SW 1271 (cell line): ENCODE data around the gene ZNF613.
"Not testable (repeated sequence)": the region's sequence is repeated elsewhere in the genome, so short reads cannot be mapped to it uniquely, and the experiment has no call there.

Experiments used
- DNase-seq, 2 experiments: peaks; one replicate each; lab custom pipeline; 2025; lab: John Stamatoyannopoulos, UW

ZNF613 gene

DNA sequence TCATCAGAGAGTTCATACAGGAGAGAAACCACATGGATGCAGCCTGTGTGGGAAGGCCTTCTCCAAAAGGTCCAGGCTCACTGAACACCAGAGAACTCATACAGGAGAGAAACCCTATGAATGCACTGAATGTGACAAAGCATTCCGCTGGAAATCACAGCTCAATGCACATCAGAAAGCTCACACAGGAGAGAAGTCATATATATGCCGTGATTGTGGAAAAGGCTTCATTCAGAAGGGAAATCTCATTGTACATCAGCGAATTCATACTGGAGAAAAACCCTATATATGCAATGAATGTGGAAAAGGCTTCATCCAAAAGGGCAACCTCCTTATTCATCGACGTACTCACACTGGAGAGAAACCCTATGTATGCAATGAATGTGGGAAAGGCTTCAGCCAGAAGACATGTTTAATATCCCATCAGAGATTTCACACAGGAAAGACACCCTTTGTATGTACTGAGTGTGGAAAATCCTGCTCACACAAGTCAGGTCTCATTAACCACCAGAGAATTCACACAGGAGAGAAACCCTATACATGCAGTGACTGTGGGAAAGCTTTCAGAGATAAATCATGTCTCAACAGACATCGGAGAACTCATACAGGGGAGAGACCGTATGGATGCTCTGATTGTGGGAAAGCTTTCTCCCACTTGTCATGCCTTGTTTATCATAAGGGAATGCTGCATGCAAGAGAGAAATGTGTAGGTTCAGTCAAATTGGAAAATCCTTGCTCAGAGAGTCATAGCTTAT, 17.7 kb downstream of the ZNF613 start:
- DNase-seq = no peak

- no peak for DNase-seq
Observed at GRCh38 chr19:51946602-51947001, 19.3 kb downstream of the ZNF613 start.

GRCh38 chr19:51948975-51949374, 21.7 kb downstream of the ZNF613 start:
- DNase-seq = no peak

- DNase-seq = not testable (repeated sequence)
Observed at GRCh38 chr19:51957846-51958245, 30.6 kb downstream of the ZNF613 start.

DNA sequence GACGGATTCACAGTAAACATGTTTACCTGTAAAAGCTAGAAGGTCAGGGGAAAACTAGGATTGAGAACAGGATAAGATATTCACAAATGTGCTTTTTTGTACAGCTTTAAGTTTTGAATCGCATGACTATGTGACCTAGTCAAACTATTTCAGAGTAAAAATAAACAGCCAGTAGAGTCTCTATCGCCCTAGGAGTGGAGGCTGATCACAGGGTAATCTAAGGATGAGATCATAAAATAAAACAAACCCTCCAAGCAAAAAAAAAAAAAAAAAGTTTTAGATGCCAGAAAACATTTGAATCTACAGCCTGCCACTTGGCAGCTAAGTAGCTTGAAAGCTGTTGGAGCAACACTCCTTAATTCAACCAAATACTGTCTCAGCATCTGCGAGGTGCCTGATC, 32.5 kb downstream of the ZNF613 start:
- no peak for DNase-seq

DNA sequence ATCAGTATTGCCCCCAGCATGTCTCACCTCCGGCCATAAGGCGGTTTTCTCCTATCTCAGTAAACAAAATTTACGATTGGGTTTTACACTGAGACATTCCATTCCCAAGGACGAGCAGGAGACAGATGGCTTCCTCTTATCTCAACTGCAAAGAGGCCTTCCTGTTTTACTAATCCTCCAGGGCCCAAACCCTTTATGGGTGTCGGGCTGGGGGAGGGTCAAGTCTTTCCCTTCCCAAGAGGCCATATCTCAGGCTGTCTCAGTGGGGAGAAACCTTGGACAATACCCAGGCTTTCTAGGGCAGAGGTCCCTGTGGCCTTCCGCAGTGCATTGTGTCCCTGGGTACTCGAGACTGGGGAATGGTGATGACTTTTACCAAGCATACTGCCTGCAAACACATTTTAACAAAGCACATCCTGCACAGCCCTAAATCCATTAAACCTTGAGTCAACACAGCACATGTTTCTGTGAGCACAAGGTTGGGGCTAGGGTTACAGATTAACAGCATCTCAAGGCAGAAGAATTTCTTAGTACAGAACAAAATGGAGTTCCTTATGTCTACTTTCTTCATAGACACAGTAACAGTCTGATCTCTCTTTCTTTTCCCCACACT, 33.5 kb downstream of the ZNF613 start:
- not testable (repeated sequence) for DNase-seq

GRCh38 chr19:51965583-51965982, 38.3 kb downstream of the ZNF613 start:
- no peak for DNase-seq

DNA sequence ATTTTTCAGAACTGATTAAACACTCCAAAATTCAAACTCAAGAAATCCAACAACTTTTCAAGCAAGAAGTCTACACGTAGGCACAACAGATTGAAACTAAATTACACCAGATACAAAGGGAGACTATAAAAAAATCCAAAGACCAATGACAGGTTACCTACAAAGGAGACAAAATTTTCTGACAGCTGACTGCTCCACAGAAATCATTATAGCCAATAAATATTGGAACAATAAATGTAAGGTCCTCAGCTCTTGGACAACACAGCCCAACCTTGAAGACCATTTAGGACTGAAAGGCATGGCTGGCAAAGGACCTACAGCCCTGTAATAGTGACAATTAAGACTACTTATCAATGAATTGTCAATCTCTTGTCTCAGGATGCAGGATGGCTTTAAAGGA, 43.4 kb downstream of the ZNF613 start:
- no peak for DNase-seq

DNA sequence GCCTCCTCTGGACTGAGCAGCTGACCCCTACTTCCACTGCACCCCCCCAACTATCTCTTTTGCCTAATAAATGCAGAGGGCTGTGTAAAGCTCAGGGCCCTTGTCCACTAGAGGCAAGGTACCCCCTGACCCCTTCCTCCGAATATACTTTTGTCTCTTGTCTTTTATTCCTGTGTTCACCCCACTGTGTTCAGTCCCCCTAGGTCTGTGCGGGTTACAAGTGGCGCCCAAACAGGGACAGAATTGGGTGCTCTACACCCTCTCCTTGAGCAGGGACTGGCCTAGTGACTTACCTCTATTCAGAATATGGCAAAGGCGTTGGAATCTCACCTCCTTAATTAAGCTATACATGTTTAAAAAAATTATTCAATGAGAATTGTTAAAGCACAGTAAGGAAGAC, 44.4 kb downstream of the ZNF613 start:
- DNase-seq = no peak

DNA sequence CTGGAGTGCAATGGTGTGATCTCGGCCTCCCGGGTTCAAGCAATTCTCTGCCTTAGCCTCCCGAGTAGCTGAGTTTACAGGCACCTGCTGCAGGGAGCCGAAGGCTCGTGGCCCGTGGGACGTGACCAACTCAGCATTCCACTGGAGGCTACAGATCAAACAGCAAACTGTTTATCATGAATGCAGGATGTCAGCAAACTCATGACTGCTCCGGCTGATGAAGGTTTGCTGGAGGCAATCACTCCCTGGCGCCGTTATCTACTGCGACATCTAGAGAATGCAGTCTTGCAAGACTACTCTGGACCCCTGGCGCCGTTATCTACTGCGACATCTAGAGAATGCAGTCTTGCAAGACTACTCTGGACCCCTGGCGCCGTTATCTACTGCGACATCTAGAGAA, 48.5 kb downstream of the ZNF613 start:
- DNase-seq = not testable (repeated sequence)

GRCh38 chr19:51976852-51977251, 49.6 kb downstream of the ZNF613 start:
- DNase-seq = no peak

- no peak for DNase-seq
Observed at GRCh38 chr19:51977346-51977745, 50.1 kb downstream of the ZNF613 start.

DNA sequence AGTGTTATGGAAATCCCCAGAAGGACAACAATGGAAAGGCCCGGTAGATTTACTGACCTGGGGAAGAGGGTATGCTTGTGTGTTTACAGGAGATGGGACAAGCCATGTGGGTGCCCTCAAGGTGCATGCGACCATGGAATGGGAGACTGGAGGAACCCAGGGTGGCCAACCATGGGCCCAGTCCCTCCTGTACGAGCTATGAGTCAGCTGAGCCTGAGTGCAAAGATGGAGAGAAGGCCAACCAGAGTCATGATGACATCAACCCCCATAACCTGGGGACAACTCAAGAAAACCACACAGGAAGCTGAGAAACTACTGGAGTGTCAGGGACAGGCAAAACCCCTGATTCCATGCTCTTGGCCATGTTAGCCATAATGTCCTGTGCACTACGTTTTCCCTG, 51.6 kb downstream of the ZNF613 start:
- no peak for DNase-seq

DNA sequence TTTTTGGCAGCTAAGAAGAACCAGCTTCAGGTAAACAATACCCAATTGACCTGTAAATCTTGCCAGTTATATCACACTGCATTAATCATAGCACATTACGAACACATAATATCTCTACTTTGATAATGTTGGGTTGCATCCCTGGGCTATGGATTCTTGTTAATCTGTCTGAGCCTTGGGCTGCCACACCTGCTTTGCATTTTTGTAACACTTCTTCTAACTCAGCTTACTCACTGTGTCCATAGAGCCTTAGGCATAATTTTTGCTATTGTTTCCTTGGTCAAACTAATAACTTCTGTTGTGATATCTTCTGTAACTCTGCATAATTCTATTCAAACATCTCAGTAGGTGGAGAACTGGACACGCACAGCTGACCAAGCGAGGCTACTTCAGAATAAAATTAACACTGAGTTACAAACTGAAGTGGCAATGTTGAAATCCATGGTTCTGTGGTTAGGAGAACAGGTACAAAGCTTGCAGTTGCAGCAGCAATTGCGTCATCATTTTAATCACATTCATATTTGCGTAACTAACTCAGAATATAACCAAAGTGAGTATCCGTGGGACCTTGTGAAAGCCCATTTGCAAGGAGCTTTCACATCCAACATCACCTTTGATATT, 53.0 kb downstream of the ZNF613 start:
- DNase-seq = no peak

DNA sequence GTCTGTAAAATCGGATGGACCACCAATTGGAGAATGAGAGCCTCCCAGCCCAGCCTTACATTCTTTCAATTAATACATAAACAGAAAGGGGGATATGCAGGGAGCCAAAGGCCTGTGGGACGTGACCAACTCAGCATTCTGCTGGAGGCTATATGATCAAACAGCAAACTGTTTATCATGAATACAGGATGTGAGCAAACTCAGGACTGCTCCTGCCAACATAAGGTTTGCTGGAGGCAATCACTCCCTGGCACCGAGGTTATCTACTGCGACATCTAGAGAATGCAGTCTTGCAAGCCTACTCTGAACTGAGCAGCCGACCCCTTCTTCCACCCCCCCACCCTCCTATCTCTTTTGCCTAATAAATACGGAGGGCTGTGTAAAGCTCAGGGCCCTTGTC, 53.7 kb downstream of the ZNF613 start:
- not testable (repeated sequence) for DNase-seq

DNA sequence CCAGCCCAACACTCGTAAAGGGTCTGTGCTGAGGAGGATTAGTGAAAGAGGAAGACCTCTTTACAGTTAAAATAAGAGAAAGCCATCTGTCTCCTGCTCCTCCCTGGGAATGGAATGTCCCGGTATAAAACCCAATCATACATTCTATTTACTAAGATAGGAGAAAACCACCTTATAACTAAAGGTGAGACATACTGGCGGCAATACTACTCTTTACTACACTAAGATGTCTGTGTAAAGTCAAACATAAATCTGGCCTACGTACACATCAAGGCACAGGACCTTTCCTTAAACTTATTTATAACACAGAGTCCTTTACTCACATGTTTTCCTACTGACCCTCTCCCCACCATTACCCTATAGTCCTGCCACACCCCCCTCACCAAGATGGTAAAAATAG, 56.1 kb downstream of the ZNF613 start:
- DNase-seq = no peak

DNA sequence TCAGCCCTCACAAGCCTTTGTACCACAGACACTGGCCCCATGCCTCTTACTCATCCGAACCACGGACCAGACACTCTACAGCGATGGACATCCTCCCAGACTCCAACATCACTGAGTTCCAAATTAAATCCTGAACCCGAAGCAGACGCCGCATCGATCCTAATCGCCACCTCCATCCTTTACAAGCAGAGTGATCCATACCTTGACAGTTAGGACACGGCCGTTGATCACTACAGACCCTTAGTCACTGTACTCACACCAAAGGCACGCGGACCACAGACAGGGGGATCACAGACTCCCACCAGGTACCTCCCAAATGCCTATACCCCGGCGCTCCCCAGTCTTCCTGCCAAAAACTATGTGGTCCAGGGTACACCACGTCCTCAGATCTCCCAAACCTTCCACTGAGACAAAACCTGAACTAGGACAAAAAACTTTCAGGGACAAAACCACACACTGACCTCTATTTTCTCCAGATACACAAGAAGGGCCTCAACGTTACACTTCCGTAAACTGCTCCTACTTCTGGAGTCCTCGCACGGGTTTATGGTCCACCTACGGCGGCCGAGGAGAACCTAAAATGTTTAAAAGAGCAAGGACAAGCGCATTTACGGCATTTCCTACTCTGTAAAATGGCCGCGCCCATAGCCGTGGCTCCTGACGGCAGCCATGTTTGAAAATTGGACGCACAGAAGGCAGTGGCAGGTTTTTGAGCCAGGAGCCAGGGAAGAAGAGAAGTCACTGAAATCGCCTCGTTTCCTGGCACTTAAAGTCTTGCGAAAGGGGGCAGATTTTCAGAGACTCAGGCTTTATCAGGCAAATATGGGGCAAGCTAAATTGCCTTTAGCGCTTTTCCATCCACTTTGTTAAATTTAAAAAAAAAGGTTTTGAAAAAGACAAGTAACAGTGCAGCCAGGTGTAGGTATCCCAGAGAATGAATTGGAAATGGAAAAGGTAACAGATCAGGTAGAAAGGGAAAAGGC, 59.3 kb downstream of the ZNF613 start, which contains the start of gene ZNF350:
Gene ZNF350 (minus strand): TSS at position 532 of the 983 bp plus-strand sequence. CDS start 12,480 bp downstream, outside the sequence.
- DNase-seq = no peak

DNA sequence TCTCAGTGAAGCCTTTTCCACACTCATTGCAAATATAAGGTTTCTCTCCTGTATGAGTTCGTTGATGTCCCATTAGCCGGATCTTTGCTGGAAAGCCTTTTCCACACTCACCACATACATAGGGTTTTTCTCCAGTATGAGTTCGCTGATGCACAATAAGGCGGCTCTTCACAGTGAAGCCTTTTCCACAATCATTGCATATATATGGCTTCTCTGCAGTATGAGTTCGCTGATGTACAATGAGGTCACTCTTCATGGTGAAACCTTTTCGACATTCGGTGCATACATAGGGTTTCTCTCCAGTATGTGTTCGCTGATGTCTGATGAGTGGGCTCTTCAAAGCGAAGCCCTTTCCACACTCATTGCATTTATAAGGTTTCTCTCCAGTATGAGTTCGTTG, 66.2 kb downstream of the ZNF613 start:
- DNase-seq = no peak

- no peak for DNase-seq
Observed at GRCh38 chr19:51994048-51994644, 66.9 kb downstream of the ZNF613 start.
